Lung (tissue), 12 donors: ENCODE results near the gene UBN1. TPM values are rescaled to one million over a fixed set of nuclear protein-coding genes. Genes with fewer than 3 reads are reported as not detected.
A peak's percentile ranks its signal among the peaks of the same experiment; 100 is the strongest.

Experiments
- ATAC-seq: fragments of 200-7000 bp; cut with Tn5 transposase; one replicate; pipeline ENCODE4 v1.9.1; 2020; ENCODE audit warnings: moderate number of reproducible peaks; ENCODE audit not compliant: insufficient read depth, low FRiP score
- DNase-seq, 3 donors: peaks; one replicate each; pipeline ENCODE4 v3.0.0-alpha.2; 2013 to 2017
- H3K27ac ChIP-seq, 2 donors: one replicate each; pipeline ENCODE4 v1.5.1; 2013; ENCODE audit warnings: mild to moderate bottlenecking in 2 of 2, moderate library complexity in 2 of 2, control low read depth in 1 of 2, inconsistent platforms in 1 of 2, low read depth in 1 of 2, low read length in 1 of 2
- H3K27me3 ChIP-seq, 3 donors: one replicate each; pipeline ENCODE4 v1.5.1; 2013; ENCODE audit warnings: low read length in 2 of 3; ENCODE audit not compliant: control insufficient read depth in 3 of 3, insufficient read depth in 3 of 3
- H3K36me3 ChIP-seq, 4 donors: one replicate each; pipeline ENCODE4 v1.5.1; 2013; ENCODE audit warnings: low read length in 4 of 4, mild to moderate bottlenecking in 1 of 4, moderate library complexity in 1 of 4; ENCODE audit not compliant: control insufficient read depth in 4 of 4, insufficient read depth in 4 of 4
- H3K4me1 ChIP-seq, 5 donors: one replicate each; pipeline ENCODE4 v1.5.1; 2013; ENCODE audit warnings: low read length in 5 of 5, mild to moderate bottlenecking in 2 of 5, moderate library complexity in 1 of 5; ENCODE audit not compliant: control insufficient read depth in 5 of 5, insufficient read depth in 5 of 5
- H3K4me3 ChIP-seq: one replicate; pipeline ENCODE4 v1.5.1; 2013; ENCODE audit warnings: mild to moderate bottlenecking, control low read depth, moderate library complexity
- H3K9ac ChIP-seq, 2 donors: one replicate each; pipeline ENCODE4 v1.5.1; 2013; ENCODE audit warnings: low read length in 2 of 2, control low read depth in 1 of 2; ENCODE audit not compliant: insufficient read depth in 1 of 2
- H3K9me3 ChIP-seq, 4 donors: one replicate each; pipeline ENCODE4 v1.5.1; 2013; ENCODE audit warnings: low read length in 3 of 4, mild to moderate bottlenecking in 1 of 4, moderate library complexity in 1 of 4; ENCODE audit not compliant: control insufficient read depth in 4 of 4, insufficient read depth in 3 of 4
- WGBS, 2 donors: extraction: QIAGEN DNeasy Blood & Tissue Kit; methylation state at CpG; one replicate each; pipeline ENCODE4 v1.1.7; 2013; 5-methylcytosine and 5-hydroxymethylcytosine counted together
- polyA plus RNA-seq, 2 donors: library from polyadenylated mRNA; stranded (reverse); fragments of 200-250 nt; gene quantifications; one replicate each; pipeline ENCODE4 v1.2.1, GENCODE V29; 2013
- total RNA-seq, 2 donors: library from RNA; depleted of rRNA in 1 of 2; stranded (reverse); fragments of >200 nt in 1 of 2; gene quantifications; one replicate each; pipeline ENCODE4 v1.2.1, GENCODE V29; 2014 to 2021
- TF ChIP-seq, protein P1 (sequence below): IDR thresholded peaks from 2 replicates; pipeline ENCODE4 v1.5.1; 2012; ENCODE audit warnings: mild to moderate bottlenecking; ENCODE audit errors: control extremely low read depth, extremely low read depth
- donor health status: control.
- donor health status: control.
- donor health status: Bipolar disorder and iron deficiency.
- donor health status: healthy.
- donor health status: DM: yes; HTN: yes; CAD: no.

Gene UBN1
- total and polyA plus RNA-seq, 4 donors = 13.3 to 37.8 (median 19.9) TPM

DNA sequence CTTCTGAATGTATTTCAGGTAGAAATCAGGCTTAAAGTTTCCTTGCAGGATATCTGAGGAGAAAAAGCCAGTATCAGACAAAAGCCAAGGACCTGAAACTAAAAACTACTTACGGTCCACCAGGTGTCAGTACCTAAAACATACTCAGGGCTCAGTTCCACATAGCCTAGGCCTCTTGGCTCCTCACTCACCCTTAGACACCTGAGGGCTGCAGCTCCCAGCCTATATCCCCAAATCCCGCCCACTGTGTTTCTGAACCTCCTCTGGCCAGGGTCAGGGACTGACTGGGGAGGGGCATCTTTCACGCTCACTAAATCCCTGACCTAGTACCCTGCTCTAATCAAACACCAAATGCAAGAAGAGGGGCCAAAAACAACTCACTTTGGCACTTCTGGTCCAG, 36.0 kb upstream of the UBN1 start:
- no peak for DNase-seq
- no peak overlapping the region for H3K9ac ChIP-seq
- no peak overlapping the region for H3K27ac ChIP-seq
- H3K36me3 ChIP-seq = peaks cover 16 to 52% (median 35%) of the 10 kb centered on the region in 4 donors
- no peak overlapping the region for H3K4me3 ChIP-seq
- H3K9me3 ChIP-seq = no peaks in the 10 kb centered on the region
- peaks cover 0 to 2% (median 0%) of the 10 kb centered on the region in 5 donors for H3K4me1 ChIP-seq
- TF ChIP-seq, protein P1, sequence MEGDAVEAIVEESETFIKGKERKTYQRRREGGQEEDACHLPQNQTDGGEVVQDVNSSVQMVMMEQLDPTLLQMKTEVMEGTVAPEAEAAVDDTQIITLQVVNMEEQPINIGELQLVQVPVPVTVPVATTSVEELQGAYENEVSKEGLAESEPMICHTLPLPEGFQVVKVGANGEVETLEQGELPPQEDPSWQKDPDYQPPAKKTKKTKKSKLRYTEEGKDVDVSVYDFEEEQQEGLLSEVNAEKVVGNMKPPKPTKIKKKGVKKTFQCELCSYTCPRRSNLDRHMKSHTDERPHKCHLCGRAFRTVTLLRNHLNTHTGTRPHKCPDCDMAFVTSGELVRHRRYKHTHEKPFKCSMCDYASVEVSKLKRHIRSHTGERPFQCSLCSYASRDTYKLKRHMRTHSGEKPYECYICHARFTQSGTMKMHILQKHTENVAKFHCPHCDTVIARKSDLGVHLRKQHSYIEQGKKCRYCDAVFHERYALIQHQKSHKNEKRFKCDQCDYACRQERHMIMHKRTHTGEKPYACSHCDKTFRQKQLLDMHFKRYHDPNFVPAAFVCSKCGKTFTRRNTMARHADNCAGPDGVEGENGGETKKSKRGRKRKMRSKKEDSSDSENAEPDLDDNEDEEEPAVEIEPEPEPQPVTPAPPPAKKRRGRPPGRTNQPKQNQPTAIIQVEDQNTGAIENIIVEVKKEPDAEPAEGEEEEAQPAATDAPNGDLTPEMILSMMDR = no peak
- no peaks in the 10 kb centered on the region for H3K27me3 ChIP-seq
- ATAC-seq = no peak
- 99 to 100% methylated on average over 3 of the region's 3 CpGs for WGBS, 2 donors

- Histone ChIP-seq H3K9ac (no peak overlapping the region), H3K4me1 (peaks cover 0 to 2% (median 0%) of the 10 kb centered on the region in 5 donors), H3K4me3 (no peak overlapping the region), H3K36me3 (peaks cover 14 to 50% (median 34%) of the 10 kb centered on the region in 4 donors), H3K27ac (no peak overlapping the region), H3K27me3 (no peaks in the 10 kb centered on the region), H3K9me3 (no peaks in the 10 kb centered on the region)
- ATAC-seq (no peak), DNase-seq (no peak)
- TF ChIP-seq, protein P1 = no peak
- 93 to 97% methylated on average over 9 of the region's 9 CpGs for WGBS, 2 donors
Measured at GRCh38 chr16:4811773-4812172, 35.5 kb upstream of the UBN1 start.

- DNase-seq (no peak), ATAC-seq (no peak)
- no peaks in the 10 kb centered on the region for H3K9me3 ChIP-seq
- TF ChIP-seq, protein P1 = no peak
- H3K9ac ChIP-seq = no peak overlapping the region
- peak overlapping the region in 1 of 2 donors; percentile 88 for H3K27ac ChIP-seq
- H3K36me3 ChIP-seq = peaks cover 14 to 50% (median 29%) of the 10 kb centered on the region in 4 donors
- H3K4me1 ChIP-seq = peaks cover 0 to 2% (median 0%) of the 10 kb centered on the region in 5 donors
- no peaks in the 10 kb centered on the region for H3K27me3 ChIP-seq
- WGBS, 2 donors = 96 to 98% methylated on average over 16 of the region's 16 CpGs
- no peak overlapping the region for H3K4me3 ChIP-seq
Measured at GRCh38 chr16:4813251-4814003, 33.9 kb upstream of the UBN1 start.
